WTC11 (cell line): Measurements from ENCODE around the gene HEATR5A.

Source experiments
- ATF6 ChIP-seq: sonication (generic); formaldehyde crosslinking; IDR thresholded peaks from 2 replicates; pipeline ENCODE4 v1.8.1; 2023; ENCODE audit warnings: mild to moderate bottlenecking, missing genetic modification reagents
- JUN ChIP-seq: sonication (generic); formaldehyde crosslinking; IDR thresholded peaks from 2 replicates; pipeline ENCODE4 v1.8.0; 2023; ENCODE audit warnings: mild to moderate bottlenecking, missing genetic modification reagents
- PRRX2 ChIP-seq: fragments of 250-450 bp; sonication (Bioruptor Pico); IDR thresholded peaks from 2 replicates; pipeline ENCODE4 v1.8.0; 2021; ENCODE audit warnings: mild to moderate bottlenecking
- TF ChIP-seq, protein P1 (sequence below): fragments of 200-600 bp; IDR thresholded peaks from 2 replicates; pipeline ENCODE4 v1.8.0; 2022; ENCODE audit warnings: antibody characterized with exemption
- TF ChIP-seq, protein P2 (sequence below): sonication (generic); formaldehyde crosslinking; IDR thresholded peaks from 2 replicates; pipeline ENCODE4 v1.8.1; 2022; ENCODE audit warnings: mild to moderate bottlenecking, moderate library complexity, missing genetic modification reagents

- TF ChIP-seq ATF6 (CRISPR knock-in tag) (no peak), PRRX2 (CRISPR knock-in tag) (no peak), JUN (no peak)
- TF ChIP-seq, protein P1, sequence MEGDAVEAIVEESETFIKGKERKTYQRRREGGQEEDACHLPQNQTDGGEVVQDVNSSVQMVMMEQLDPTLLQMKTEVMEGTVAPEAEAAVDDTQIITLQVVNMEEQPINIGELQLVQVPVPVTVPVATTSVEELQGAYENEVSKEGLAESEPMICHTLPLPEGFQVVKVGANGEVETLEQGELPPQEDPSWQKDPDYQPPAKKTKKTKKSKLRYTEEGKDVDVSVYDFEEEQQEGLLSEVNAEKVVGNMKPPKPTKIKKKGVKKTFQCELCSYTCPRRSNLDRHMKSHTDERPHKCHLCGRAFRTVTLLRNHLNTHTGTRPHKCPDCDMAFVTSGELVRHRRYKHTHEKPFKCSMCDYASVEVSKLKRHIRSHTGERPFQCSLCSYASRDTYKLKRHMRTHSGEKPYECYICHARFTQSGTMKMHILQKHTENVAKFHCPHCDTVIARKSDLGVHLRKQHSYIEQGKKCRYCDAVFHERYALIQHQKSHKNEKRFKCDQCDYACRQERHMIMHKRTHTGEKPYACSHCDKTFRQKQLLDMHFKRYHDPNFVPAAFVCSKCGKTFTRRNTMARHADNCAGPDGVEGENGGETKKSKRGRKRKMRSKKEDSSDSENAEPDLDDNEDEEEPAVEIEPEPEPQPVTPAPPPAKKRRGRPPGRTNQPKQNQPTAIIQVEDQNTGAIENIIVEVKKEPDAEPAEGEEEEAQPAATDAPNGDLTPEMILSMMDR: no peak
- TF ChIP-seq, protein P2, sequence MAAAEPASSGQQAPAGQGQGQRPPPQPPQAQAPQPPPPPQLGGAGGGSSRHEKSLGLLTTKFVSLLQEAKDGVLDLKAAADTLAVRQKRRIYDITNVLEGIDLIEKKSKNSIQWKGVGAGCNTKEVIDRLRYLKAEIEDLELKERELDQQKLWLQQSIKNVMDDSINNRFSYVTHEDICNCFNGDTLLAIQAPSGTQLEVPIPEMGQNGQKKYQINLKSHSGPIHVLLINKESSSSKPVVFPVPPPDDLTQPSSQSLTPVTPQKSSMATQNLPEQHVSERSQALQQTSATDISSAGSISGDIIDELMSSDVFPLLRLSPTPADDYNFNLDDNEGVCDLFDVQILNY (CRISPR knock-in tag): no peak
Observed at GRCh38 chr14:31244626-31245025, 175.7 kb downstream of the HEATR5A start.
